Omental fat pad (tissue), 4 donors: ENCODE results near the gene NPIPA1. TPM values are rescaled to one million over a fixed set of nuclear protein-coding genes. Genes with fewer than 3 reads are reported as not detected.
"Not testable (repeated sequence)": the region's sequence is repeated elsewhere in the genome, so short reads cannot be mapped to it uniquely, and the experiment has no call there.

Experiments
- ATAC-seq: fragments of 150-250 bp; one replicate; pipeline ENCODE4 v1.9.1; 2016; ENCODE audit warnings: mild to moderate bottlenecking, moderate library complexity; ENCODE audit not compliant: low FRiP score
- DNase-seq: peaks from one replicate; pipeline ENCODE4 v3.0.0-alpha.2; 2019; ENCODE audit warnings: low spot score
- total RNA-seq, 4 donors: library from RNA; depleted of rRNA; stranded (reverse); fragments of >200 nt; gene quantifications; one replicate each; pipeline ENCODE4 v1.1.0, GENCODE V29; 2016

NPIPA1 gene
- total RNA-seq: 10 to 100 TPM; 48.5 to 91.7 (median 68.7) TPM

GRCh38 chr16:14937143-14937542 lies at the start of gene NPIPA1:
Gene NPIPA1 (plus strand): TSS chr16:14937443. CDS start chr16:14937443, 0 bp downstream.
- DNase-seq, ATAC-seq: not testable (repeated sequence)

GRCh38 chr16:14892111-14892510 lies 45.1 kb upstream of the NPIPA1 start:
- not testable (repeated sequence) for DNase-seq, ATAC-seq

- ATAC-seq, DNase-seq: not testable (repeated sequence)
These were observed 41.9 kb upstream of the NPIPA1 start for GRCh38 chr16:14895382-14895781.

- not testable (repeated sequence) for DNase-seq, ATAC-seq
These were observed 41.2 kb upstream of the NPIPA1 start for GRCh38 chr16:14896023-14896422.

GRCh38 chr16:14897006-14897664 lies 40.1 kb upstream of the NPIPA1 start:
- not testable (repeated sequence) for DNase-seq
- peak; percentile 42 for ATAC-seq

GRCh38 chr16:14898162-14898561 lies 39.1 kb upstream of the NPIPA1 start:
- not testable (repeated sequence) for DNase-seq, ATAC-seq

GRCh38 chr16:14903191-14903957 lies 33.9 kb upstream of the NPIPA1 start:
- not testable (repeated sequence) for ATAC-seq, DNase-seq

- not testable (repeated sequence) for DNase-seq
- peak; percentile 51 for ATAC-seq
These were observed 27.5 kb upstream of the NPIPA1 start for GRCh38 chr16:14909744-14910143.

- DNase-seq: not testable (repeated sequence)
- peak; percentile 51 for ATAC-seq
These were observed 26.2 kb upstream of the NPIPA1 start for GRCh38 chr16:14910833-14911629.

- DNase-seq, ATAC-seq: not testable (repeated sequence)
These were observed 25.3 kb upstream of the NPIPA1 start for GRCh38 chr16:14911954-14912353.

- ATAC-seq, DNase-seq: not testable (repeated sequence)
These were observed 24.7 kb upstream of the NPIPA1 start for GRCh38 chr16:14912588-14912987.

GRCh38 chr16:14918504-14918903 lies 18.7 kb upstream of the NPIPA1 start:
- DNase-seq, ATAC-seq: not testable (repeated sequence)

- not testable (repeated sequence) for DNase-seq
These were observed 17.2 kb upstream of the NPIPA1 start for GRCh38 chr16:14919837-14920600.

GRCh38 chr16:14922285-14922684 lies 15.0 kb upstream of the NPIPA1 start:
- not testable (repeated sequence) for DNase-seq, ATAC-seq

More at GRCh38 chr16:14919837-14920600, 17.2 kb upstream of the NPIPA1 start:
- not testable (repeated sequence) for ATAC-seq

- DNase-seq, ATAC-seq: not testable (repeated sequence)
These were observed 14.3 kb upstream of the NPIPA1 start for GRCh38 chr16:14922968-14923367.

- not testable (repeated sequence) for ATAC-seq, DNase-seq
These were observed 13.7 kb upstream of the NPIPA1 start for GRCh38 chr16:14923394-14924088.

- not testable (repeated sequence) for DNase-seq, ATAC-seq
These were observed 12.9 kb upstream of the NPIPA1 start for GRCh38 chr16:14924359-14924758.

GRCh38 chr16:14924982-14925381 lies 12.3 kb upstream of the NPIPA1 start:
- DNase-seq, ATAC-seq: not testable (repeated sequence)
